Measurements from ENCODE around the gene GPC6.

GPC6 gene

DNA sequence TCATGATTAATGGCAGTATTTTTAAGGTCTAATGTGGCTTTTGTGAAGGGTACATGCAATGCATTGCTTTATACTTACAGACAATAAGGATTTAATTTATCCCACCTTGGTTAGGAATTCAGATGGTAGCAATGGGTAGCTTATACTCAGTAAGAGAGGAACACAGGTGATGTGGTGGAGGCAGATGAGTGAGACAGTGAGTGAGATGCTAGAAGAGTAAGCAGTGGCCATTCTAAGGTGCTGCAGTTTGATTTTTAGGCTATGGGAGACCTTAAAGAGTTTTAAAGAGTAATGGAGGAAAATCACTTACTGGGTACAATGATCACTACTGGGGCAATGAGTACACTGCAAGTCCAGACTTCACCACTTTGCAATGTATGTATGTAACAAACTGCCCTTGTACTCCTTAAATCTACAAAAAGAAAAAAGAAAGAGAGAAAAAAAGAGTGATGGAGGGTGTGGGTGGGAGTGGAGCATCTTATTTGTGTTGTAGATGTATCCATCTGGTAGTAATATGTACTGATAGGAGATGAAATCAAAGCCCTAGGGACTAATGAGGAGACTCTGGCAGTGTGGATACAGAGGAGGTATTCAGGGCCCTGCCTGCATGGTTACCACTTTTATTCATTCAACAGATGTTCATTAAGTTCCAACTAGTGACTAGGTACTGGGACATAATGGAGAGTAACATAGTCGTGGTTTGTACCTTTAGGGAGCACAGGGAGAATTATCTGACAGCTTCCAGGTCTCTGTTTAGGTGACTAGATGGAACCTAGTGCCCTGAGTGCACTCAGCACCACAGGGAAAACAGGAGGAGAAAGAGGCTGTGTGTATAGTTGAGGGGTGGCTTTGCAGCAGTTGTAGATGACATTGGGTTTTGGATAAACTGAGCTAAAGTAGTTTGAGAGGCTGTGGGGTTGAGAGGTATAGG, 99.0 kb downstream of the GPC6 start:
- peak; percentile 29 for DNase-seq

GRCh38 chr13:93326234-93326811, 99.7 kb downstream of the GPC6 start:
- no peak for DNase-seq

- DNase-seq = no peak
Observed at GRCh38 chr13:93328943-93329342, 102.3 kb downstream of the GPC6 start.

DNA sequence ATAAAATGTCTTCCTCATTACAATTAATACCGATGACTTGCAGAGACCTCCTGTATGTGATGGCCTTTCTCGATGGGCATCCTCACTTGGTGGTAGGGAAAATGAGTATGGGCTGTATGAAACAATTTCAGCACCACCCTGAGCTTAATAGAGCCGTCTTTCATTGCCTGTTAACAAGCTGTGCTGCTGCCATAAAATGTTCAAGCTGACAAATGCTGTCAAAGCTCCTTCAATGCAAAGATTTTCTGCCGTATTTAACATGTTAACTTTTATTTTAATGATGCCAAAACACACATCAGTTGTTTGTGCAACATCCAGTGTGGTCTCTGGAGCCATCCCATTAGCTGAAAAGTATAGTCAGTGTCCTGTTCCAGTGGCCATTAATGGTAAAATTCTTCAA, 110.1 kb downstream of the GPC6 start:
- DNase-seq = no peak

GRCh38 chr13:93338030-93338429, 111.4 kb downstream of the GPC6 start:
- DNase-seq = no peak

DNA sequence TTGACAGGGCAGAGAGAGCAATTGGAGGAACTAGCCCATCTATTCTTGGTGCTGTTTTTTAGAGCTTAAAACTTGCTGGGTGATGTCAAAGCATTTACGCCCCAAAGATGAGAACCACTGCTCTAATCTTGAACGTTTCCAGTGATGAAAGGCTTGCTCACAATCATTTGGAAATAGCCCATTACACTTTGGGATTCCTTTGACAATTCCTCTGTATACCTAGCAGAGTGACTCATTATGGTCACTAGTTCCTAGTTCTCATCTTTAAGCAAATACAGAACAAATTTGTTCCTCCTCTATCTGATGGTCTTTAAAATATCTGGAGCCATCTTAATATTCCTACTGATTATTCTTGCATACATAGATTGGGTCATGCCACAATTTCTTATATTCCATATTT, 112.3 kb downstream of the GPC6 start:
- DNase-seq = no peak

DNA sequence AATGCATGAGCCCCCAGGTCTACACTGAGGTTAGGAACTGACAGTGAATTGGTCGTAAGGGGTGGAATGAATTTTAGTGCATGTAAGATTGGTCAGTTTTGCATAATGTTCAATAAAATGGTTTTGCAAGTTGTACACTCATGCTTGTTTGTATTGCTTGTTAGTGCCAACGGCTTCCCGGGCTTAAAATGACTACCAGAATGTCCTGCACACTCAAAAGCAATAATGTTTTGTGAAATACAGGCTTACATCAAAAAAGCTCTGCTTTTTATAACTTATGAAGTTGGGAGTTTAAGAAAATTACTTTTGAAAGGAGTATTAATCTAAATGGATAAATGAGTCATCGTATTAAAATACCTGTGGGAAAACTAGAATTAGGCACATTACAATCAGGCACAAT, 112.9 kb downstream of the GPC6 start:
- no peak for DNase-seq

- DNase-seq = no peak
Observed at GRCh38 chr13:93341517-93341916, 114.9 kb downstream of the GPC6 start.

GRCh38 chr13:93343097-93343496, 116.5 kb downstream of the GPC6 start:
- DNase-seq = peak; percentile 77

DNA sequence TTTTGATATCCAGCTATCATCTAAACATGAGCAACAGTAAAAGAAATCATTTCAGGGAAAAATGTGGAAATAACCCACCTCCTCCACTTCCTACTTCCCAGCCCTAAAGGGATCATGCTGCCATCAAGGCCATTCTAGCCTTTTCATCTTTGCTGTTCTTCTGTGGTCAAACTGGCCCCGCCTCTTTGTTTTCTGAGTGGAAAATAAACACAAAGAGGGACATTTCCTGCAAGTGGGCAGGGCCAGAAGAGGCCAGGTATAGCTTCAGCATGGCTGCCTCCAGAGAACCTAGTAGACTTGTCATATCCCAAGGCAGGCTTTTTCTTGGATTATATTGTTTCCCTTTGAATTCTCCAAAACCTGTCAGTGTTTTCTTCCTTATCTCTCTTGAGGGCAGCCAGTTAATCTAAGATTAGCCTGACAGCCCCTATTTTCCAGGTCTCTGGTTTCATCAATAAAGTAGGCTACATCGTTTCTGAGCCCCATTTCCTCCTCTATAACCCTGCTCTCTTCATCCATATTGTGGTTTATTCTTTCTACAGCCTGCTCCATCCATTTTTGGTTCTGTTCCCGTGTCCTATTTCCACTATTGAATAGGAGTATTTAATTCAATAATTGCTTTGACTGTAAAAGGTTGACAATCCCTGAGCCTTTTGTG, 117.6 kb downstream of the GPC6 start:
- no peak for DNase-seq

- no peak for DNase-seq
Observed at GRCh38 chr13:93345024-93345423, 118.4 kb downstream of the GPC6 start.

- no peak for DNase-seq
Observed at GRCh38 chr13:93345770-93346169, 119.2 kb downstream of the GPC6 start.

DNA sequence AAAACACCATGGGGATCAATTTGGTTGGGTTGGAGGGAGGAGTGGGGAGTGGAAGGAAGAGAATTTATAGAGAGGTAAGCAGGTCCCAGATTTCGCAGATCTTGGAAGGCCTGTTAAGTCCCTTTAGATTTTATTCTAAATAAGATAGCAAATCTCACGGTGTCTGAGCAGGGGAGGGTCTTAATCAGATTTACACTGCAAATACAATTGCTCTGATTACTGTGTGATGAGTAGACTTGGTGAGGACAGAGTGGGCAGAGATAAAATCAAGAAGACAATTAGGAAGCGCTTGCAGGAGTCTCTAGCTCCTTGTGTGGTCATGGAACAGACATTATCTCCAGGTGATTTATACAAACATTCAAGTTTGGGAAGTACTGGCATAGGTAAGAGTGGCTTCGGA, 126.0 kb downstream of the GPC6 start:
- DNase-seq = no peak

DNA sequence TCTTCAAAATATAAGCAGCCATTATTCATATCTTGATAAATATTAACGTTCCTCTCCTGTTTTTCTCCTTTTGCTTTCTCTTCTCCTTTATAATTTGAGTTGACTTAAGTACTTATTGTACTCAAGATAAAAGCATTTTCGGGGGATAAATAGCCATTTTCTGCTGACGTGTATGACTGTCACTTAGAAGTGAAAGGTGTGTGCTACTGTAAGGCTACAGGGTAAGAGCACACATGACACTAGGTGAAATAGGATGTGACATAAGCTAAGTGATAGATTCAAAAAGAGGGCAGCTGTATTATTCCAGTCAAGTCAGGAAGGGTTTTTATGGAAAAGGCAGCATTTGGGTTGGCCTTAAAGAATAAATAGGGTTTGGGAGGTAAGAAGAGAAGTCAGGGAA, 128.5 kb downstream of the GPC6 start:
- no peak for DNase-seq

DNA sequence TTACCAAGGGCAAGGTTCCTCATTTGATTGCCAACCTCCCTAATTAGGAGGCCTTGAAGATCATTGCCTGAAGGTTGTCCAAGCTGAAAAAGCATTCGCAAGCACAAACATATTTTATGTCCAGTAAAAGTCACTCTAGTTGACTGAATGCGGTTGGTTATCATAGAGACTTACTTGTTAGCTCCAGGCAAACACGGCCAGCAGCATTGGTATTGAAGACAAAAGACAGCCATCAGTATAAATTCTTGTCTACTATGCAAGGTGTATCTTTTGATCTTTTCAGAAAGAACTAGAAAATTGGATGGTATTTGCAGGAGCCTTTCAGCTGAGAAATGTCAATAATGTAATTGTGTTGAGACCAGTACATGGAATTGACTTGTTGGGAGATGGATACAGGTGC, 129.9 kb downstream of the GPC6 start:
- DNase-seq = no peak

DNA sequence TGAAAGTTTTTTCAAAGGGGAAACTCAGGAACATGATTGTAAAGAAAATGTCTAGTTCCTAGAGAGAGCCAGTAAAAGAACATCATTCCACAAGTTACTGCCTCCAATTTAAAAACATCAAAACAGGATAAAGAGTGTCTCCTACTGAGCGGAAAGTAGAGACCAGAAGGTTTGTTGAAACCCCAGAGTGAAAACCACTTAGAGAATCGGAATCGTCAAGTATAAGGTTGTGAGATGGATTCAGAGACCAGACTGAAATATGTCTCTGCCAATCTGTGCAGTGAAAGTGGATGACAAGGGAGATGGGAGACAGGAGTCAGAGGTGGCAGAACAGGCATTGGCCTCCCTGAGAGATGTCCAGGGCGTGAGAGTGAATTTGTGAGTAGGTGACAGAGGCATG, 133.4 kb downstream of the GPC6 start:
- no peak for DNase-seq

DNA sequence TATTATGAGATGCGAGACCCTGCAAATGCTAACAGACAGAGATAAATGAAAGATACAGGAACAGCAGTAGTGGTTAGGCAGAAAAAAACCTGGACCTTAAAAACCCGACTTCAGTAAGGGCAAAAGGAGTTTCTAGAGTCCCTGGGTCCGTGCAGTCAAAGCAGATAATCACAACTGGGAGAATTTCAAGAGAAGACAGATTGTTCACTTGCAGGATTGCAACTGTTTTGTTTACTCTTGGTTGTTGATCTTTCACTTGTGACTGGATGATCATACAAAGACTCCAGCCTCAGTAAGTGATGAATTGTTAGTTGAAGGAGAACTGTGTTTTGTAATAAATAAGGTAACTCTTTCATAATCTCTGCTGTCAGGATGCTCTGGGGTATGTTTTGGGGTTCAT, 135.1 kb downstream of the GPC6 start:
- DNase-seq = no peak

GRCh38 chr13:93364166-93364565, 137.6 kb downstream of the GPC6 start:
- no peak for DNase-seq

DNA sequence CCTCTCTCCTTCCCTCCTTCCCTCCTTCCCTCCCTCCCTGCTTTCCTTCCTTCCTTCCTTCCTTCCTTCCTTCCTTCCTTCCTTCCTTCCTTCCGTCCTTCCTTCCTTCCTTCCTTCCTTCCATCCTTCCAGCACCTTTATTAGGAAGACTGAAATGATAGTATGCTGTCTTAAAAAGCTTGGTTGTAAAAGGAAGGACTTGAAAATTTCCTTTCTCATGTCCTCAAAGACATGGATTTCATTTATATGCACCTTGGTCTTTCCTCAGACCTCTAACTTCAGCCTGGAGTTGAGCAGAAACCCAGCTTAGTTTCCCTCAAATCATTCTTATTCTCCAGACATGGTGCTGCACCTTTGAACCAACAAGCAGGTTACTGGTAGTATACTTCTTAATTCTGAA, 141.7 kb downstream of the GPC6 start:
- no peak for DNase-seq

DNA sequence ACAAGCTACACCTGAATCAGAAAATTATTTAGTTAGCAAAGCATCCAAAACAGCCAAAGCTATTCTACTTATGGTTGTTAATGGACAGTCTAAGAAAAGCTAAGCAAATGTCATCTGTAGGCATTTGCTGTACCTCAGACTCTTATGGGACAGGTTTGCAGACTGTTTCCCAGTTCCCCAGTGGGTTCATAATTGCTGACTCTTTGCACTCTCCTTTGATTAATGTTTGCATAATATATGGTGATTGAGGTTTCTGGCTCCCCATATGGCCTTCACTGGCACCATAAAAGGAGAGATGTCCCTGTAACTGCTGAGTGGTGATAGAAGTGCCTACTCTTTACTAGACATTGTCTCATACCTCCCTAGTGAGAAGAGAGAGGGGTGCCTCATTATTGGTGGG, 142.1 kb downstream of the GPC6 start:
- peak; percentile 40 for DNase-seq

DNA sequence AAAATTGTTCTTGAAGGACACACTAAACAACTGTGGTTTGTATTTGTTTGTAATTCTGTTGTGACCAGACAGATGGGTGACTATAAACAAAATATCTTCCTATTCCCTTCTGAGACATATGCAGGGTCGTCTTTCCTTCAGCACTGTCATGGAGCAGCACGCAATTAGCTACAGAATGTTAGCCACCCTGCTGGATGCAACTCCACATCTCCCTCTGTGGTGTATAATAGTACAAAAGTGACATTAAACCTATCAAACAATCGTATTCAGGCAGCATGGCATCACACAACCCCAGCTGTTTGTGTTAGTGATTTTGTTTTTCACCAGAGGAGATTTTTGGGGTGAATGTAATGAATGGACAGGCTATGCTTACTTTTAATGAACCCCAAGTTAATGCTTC, 146.2 kb downstream of the GPC6 start:
- peak; percentile 24 for DNase-seq

DNA sequence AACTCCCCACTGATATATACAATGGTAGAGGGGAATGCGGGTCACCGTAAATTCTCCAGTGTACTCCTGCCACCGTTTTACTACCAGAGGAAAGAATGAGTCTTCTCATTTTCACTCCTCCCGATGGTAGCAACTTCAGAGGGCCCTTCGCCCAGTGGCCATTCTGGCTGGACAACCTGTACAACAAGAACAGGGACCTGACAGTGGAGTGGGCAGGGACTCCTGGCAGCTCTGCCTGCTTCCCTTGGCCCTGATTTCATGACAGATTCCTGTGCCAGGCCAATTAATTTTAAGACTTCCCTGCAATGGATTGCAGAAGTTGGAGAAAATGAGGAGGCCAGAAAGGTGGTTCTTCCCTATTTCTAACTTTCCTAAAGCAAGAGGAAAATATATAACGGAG, 148.9 kb downstream of the GPC6 start:
- DNase-seq = no peak

- no peak for DNase-seq
Observed at GRCh38 chr13:93377196-93377595, 150.6 kb downstream of the GPC6 start.

DNA sequence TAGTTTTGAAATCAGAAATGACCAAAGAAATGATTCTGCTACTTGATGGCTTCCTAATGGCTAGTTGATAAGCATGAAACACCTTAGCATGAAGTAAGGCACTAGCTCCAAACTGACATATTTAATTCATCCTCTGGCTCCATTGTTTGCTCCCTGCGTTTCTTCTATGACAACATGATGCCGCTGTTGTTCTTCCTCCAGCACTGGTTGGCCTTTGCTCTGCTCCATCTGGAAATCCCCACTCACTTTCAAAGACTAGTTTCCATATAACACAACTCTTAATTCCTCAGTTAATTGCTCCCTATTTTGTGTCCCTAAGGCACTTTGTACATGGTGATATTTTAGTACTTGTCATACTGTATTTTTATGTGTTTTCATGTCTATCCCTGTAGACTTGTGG, 151.6 kb downstream of the GPC6 start:
- no peak for DNase-seq

Data from NCI-H2171 treated with DMSO at 0.1 percent for 48 hours (cell line).